ENCODE measurements around the gene ZNF775.

ZNF775 gene

GRCh38 chr7:150378853-150379440 lies at the start of gene ZNF775:
ZNF775 (plus strand) TSS chr7:150379330; CDS start chr7:150388471, 9,141 bp downstream.
- DNase-seq: peak; percentile 39 to 97 (median 92)

DNA sequence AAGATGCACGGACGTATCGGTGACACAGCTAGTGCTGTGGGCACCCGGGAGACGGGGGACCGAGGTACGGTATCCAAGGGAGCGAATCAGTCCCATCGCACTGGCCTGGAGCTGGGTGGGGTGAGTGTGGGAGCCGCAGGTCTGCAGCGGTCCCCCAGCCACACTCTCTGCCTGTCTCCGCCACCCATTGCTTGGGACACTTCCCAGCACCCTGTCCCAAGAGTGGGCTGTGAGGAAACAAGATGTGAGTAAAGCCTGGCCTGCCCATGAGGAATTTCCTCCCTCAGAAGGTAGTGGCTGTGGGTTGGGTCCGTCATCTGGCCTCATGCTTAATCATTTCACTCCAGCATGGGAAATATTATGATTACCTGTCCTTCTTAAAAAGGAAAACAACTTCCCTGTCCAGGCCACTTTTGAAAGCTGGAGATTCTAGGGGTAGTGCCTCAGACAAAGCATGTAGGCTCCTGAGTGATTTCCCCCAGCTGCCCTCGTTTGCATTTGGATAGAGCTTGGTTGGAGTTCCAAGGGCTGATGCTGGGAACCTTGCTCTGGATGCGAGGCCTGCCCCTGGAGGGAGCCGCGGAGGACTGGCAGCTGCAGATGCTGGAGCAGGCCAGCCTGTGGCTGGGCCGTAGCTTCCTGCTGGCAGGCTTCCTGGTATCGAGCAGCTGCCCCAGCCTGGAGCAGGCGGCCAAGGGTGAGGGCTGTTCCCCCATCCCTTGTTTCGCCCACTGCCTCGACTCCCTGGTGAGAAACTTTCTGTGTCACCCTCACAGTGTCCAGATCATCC lies 49.6 kb upstream of the ZNF775 start:
- DNase-seq: peak in 25 of 56 donors; percentile 13 to 70 (median 39)

DNA sequence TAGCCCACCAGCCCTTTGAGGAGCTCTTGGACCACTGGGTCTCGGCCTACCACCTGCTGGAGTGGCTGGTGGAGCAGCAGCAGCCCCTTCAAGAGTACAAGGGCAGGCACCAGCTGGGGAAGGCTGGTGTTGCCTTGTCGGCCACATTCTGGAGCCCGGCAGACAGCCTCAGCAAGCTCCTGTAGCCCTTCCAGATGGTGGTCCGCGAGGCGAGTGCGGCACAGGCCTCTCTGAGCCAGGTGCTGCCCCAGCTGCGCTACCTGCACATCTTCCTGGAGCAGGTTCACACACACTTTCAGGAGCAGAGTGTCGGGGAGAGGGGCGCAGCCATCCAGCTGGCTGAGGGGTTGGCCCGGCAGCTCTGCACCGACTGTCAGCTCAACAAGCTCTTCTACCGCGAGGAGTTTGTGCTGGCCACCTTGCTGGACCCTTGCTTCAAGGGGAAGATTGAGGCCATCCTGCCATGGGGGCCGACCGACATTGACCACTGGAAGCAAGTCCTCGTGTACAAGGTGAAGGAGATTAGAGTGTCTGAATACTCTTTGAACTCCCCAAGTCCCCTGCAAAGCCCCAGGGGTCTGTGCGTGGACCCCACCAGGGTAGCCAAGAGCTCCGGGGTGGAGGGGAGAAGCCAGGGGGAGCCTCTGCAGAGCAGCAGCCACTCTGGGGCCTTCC lies 48.8 kb upstream of the ZNF775 start:
- no peak for DNase-seq

GRCh38 chr7:150332852-150333635 lies 46.1 kb upstream of the ZNF775 start:
- no peak for DNase-seq

GRCh38 chr7:150333659-150334058 lies 45.5 kb upstream of the ZNF775 start:
- DNase-seq: no peak

GRCh38 chr7:150334108-150334507 lies 45.0 kb upstream of the ZNF775 start:
- DNase-seq: no peak

GRCh38 chr7:150335108-150335773 lies 43.9 kb upstream of the ZNF775 start:
- DNase-seq: no peak

DNA sequence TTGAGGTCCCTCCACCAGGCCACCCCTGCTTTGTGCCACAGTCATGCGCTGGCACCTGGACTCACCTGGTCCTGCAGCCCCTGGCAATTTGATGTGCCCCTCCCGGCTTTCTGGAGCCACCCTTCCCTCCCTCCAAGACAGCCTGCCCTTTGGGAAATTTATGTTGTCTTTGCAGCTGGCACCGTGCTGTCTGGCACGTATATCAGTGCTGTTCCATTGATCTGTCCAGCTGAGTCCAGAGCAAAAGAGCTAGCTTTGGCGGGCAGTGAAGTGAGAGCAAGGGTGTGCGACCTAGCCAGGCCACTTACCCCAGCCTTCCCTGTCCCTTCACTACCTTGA lies 43.4 kb upstream of the ZNF775 start:
- no peak for DNase-seq

- no peak for DNase-seq
These were observed 42.4 kb upstream of the ZNF775 start for GRCh38 chr7:150336746-150337145.

DNA sequence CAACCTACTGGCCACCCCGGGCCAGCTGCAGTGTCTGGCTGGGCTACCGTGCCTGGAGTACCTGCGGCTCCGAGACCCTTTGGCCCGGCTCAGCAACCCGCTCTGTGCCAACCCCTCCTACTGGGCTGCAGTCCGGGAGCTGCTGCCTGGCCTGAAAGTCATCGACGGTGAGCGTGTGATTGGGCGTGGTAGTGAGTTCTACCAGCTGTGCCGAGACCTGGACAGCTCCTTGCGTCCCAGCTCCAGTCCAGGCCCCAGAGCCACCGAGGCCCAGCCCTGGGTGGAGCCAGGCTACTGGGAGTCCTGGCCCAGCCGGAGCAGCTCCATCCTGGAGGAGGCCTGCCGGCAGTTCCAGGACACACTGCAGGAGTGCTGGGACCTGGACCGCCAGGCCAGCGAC lies 42.0 kb upstream of the ZNF775 start:
- no peak for DNase-seq

- no peak for DNase-seq
These were observed 41.5 kb upstream of the ZNF775 start for GRCh38 chr7:150337659-150338081.

DNA sequence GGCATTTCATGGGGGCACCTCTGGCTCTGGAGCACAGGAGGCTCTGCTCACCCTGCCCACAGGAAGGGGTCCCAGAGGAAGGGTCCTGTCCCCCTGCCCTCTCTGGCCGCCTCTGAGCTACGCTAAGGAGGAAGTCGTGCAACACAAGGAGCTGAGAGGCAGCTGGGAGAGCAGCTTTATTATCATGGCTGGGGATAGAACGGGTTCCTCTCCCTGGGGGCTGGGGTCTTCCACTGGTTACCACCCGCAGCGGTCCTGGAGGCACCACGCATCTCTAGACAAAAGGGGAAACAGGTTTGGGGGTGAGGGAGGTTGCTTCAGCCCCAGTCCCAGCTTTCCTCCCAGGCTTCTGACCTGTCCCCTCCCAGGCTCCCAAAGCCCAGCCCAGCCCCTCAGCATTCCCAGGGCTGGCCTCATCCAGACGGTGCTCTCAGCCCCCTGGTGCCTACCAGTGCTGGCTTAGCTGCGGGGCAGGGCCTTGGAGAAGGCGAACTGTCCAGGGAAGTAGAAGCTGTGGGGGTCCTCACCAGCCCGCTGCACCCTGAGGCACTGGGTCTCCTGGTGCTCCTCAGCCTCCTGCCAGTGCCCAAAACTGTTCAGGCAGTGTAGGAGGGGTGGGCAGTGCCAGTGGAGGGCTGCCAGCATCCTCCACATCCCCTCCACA lies 40.8 kb upstream of the ZNF775 start:
- DNase-seq: no peak

- DNase-seq: no peak
These were observed 39.7 kb upstream of the ZNF775 start for GRCh38 chr7:150339409-150339809.

GRCh38 chr7:150340024-150340749 lies 38.9 kb upstream of the ZNF775 start:
- no peak for DNase-seq

DNA sequence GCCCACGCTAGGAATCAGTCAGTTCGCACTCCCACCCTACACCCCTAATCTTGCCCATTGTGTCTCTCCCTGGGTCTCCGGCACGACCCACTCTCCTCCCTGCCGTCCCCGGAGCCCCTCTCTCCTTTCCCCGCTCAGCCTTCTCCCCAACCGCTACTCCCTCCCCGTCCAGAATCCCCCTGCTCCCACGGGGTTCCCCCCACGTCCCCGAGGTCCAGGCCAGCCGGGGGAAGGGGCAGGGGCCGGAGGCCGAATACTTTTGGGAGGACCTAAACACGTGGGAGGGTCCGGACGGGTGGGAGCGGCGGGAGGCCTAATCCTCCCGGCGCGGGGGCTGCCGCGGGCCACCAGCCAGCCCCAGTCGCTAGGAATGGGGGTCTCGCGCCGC lies 38.3 kb upstream of the ZNF775 start:
- DNase-seq: no peak

- peak in 7 of 56 donors; percentile 16 to 57 (median 32) for DNase-seq
These were observed 37.6 kb upstream of the ZNF775 start, which contains the start of gene RARRES2 for GRCh38 chr7:150341263-150342120. RARRES2 (minus strand) TSS chr7:150341629; CDS start chr7:150340609, 1,020 bp downstream.

- DNase-seq: no peak
These were observed 37.1 kb upstream of the ZNF775 start for GRCh38 chr7:150342121-150342408.

DNA sequence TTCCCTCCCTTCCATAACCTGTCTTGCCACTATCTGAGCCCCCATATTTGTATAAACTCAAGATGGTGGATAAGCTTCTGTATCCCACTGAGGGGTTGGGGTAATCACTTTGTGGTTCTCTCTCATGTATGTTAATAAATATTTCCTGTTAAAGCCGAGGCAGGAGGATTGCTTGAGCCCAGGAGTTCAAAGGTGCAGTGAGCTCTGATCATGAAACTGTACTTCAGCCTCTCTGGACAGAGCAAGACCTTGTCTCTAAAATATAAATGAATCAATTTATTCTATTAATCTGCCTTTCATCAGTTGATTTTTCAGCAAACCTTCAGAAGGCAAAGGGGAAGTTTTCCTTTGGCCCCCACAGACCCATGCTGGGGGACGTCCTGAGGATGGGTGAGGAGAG lies 35.9 kb upstream of the ZNF775 start:
- no peak for DNase-seq

- no peak for DNase-seq
These were observed 34.8 kb upstream of the ZNF775 start for GRCh38 chr7:150344299-150344698.

All from nucleus accumbens (tissue), 56 donors.